ENCODE results near the gene HNRNPUL1.

DNA sequence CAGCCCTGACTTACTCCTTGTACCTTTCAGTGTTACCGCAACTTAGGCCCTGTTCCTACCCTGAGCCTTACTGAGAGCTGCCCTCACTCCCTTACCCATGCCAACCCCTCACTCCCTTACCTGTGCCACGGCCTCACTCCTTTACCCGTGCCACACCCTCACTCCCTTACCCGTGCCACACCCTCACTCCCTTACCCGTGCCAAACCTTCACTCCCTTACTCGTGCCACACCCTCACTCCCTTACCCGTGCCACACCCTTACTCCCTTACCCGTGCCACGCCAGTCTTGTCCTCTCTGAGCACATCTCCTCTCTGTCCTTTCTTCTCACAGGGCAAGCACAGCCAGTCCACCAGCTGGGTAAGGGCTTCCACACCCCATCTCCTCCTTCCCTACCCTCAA, 24.8 kb upstream of the HNRNPUL1 start:
- TF ChIP-seq CTCF (conservative IDR thresholded peaks at IDR 0.05; ENCODE audit: low read depth in 2 of 2) (no peak), POLR2AphosphoS5 (IDR thresholded peaks at IDR 0.05; ENCODE audit: low read depth) (no peak), REST (IDR thresholded peaks at IDR 0.05; ENCODE audit: unreplicated experiment) (no peak), ZNF114 (CRISPR knock-in tag; IDR thresholded peaks at IDR 0.05) (no peak), EZH2 (IDR thresholded peaks at IDR 0.05; ENCODE audit: low read depth, unreplicated experiment) (no peak), EZH2phosphoT487 (IDR thresholded peaks at IDR 0.05; ENCODE audit: unreplicated experiment) (no peak), STAT1 (IDR thresholded peaks at IDR 0.05; ENCODE audit: unreplicated experiment) (no peak), JUNB (IDR thresholded peaks at IDR 0.05; ENCODE audit: unreplicated experiment) (no peak), ZNF462 (CRISPR knock-in tag; IDR thresholded peaks at IDR 0.05) (no peak), CREB1 (CRISPR knock-in tag; IDR thresholded peaks at IDR 0.05; ENCODE audit: low read depth) (no peak), NANOG (IDR thresholded peaks at IDR 0.05; ENCODE audit: borderline replicate concordance) (no peak), ZNF331 (CRISPR knock-in tag; IDR thresholded peaks at IDR 0.05; ENCODE audit: low read depth) (no peak)
- TF ChIP-seq, protein P1, sequence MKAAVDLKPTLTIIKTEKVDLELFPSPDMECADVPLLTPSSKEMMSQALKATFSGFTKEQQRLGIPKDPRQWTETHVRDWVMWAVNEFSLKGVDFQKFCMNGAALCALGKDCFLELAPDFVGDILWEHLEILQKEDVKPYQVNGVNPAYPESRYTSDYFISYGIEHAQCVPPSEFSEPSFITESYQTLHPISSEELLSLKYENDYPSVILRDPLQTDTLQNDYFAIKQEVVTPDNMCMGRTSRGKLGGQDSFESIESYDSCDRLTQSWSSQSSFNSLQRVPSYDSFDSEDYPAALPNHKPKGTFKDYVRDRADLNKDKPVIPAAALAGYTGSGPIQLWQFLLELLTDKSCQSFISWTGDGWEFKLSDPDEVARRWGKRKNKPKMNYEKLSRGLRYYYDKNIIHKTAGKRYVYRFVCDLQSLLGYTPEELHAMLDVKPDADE (IDR thresholded peaks at IDR 0.05) = no peak
